Mesenchymal stem cell (in vitro differentiated cells and primary cell): Measurements from ENCODE around the gene SLC35C1. TPM values are rescaled to one million over a fixed set of nuclear protein-coding genes. Genes with fewer than 3 reads are reported as not detected.

Experiments
- DNase-seq: peaks from one replicate; pipeline ENCODE4 v3.0.0-alpha.2; 2013
- H2AFZ ChIP-seq: one replicate; pipeline ENCODE4 v1.6.1; 2013; ENCODE audit warnings: low read depth, mild to moderate bottlenecking, control low read depth, inconsistent platforms, low read length, moderate library complexity
- H2AK5ac ChIP-seq: 2 replicates; pipeline ENCODE4 v1.6.1; 2013; ENCODE audit warnings: low read length, moderate library complexity, mild to moderate bottlenecking, inconsistent platforms; ENCODE audit not compliant: severe bottlenecking
- H2BK120ac ChIP-seq: one replicate; pipeline ENCODE4 v1.6.1; 2013; ENCODE audit warnings: low read depth, mild to moderate bottlenecking, inconsistent platforms, low read length, moderate library complexity
- H2BK12ac ChIP-seq, 2 experiments: one replicate each; pipeline ENCODE4 v1.6.1; 2013; ENCODE audit warnings: inconsistent platforms in 2 of 2, low read length in 2 of 2, mild to moderate bottlenecking in 2 of 2, moderate library complexity in 2 of 2, control low read depth in 1 of 2
- H2BK15ac ChIP-seq: one replicate; pipeline ENCODE4 v1.6.1; 2013; ENCODE audit warnings: mild to moderate bottlenecking, low read depth, inconsistent platforms; ENCODE audit not compliant: poor library complexity, severe bottlenecking
- H2BK5ac ChIP-seq: 2 replicates; pipeline ENCODE4 v1.6.1; 2013; ENCODE audit warnings: low read depth, mild to moderate bottlenecking, low read length, control low read depth, inconsistent platforms; ENCODE audit not compliant: poor library complexity, severe bottlenecking
- H3K14ac ChIP-seq, 2 experiments: one replicate each; pipeline ENCODE4 v1.6.1; 2013; ENCODE audit warnings: inconsistent platforms in 2 of 2, low read length in 2 of 2, control low read depth in 1 of 2, mild to moderate bottlenecking in 1 of 2, moderate library complexity in 1 of 2
- H3K18ac ChIP-seq, 2 experiments: one replicate each; pipeline ENCODE4 v1.6.1; 2013; ENCODE audit warnings: inconsistent platforms in 2 of 2, low read length in 2 of 2, control low read depth in 1 of 2, low read depth in 1 of 2, mild to moderate bottlenecking in 1 of 2
- H3K23ac ChIP-seq, 2 experiments: one replicate each; pipeline ENCODE4 v1.6.1; 2013; ENCODE audit warnings: inconsistent platforms in 2 of 2, low read length in 2 of 2, mild to moderate bottlenecking in 2 of 2, moderate library complexity in 2 of 2, control low read depth in 1 of 2
- H3K27ac ChIP-seq: 2 replicates; pipeline ENCODE4 v1.5.1; 2013; ENCODE audit warnings: mild to moderate bottlenecking, moderate library complexity, low read length, control low read depth, inconsistent platforms; ENCODE audit not compliant: poor library complexity, severe bottlenecking
- H3K27me3 ChIP-seq, 2 experiments: 2 replicates each; pipeline versions ENCODE4 v1.6.1 to v1.7.0; 2013; ENCODE audit warnings: low read length in 2 of 2, mild to moderate bottlenecking in 2 of 2, moderate library complexity in 2 of 2, control low read depth in 1 of 2, inconsistent platforms in 1 of 2; ENCODE audit not compliant: control insufficient read depth in 1 of 2, insufficient read depth in 1 of 2
- H3K36me3 ChIP-seq, 2 experiments: 2 replicates each; pipeline versions ENCODE4 v1.6.1 to v1.7.0; 2013; ENCODE audit warnings: low read length in 2 of 2, control low read depth in 1 of 2, inconsistent platforms in 1 of 2, low read depth in 1 of 2, mild to moderate bottlenecking in 1 of 2; ENCODE audit not compliant: insufficient read depth in 2 of 2, control insufficient read depth in 1 of 2
- H3K4ac ChIP-seq, 2 experiments: one replicate each; pipeline ENCODE4 v1.6.1; 2013; ENCODE audit warnings: inconsistent platforms in 2 of 2, low read length in 2 of 2, mild to moderate bottlenecking in 2 of 2, moderate library complexity in 2 of 2, control low read depth in 1 of 2, low read depth in 1 of 2
- H3K4me1 ChIP-seq: 2 replicates; pipeline ENCODE4 v1.6.1; 2013; ENCODE audit warnings: low read depth, low read length, control low read depth; ENCODE audit not compliant: control insufficient read depth, insufficient read depth
- H3K4me2 ChIP-seq: 2 replicates; pipeline ENCODE4 v1.6.1; 2013; ENCODE audit warnings: low read length, mild to moderate bottlenecking, inconsistent platforms; ENCODE audit not compliant: poor library complexity, severe bottlenecking
- H3K4me3 ChIP-seq, 2 experiments: 2 replicates each; pipeline versions ENCODE4 v1.5.1 to v1.7.0; 2013; ENCODE audit warnings: low read length in 2 of 2, mild to moderate bottlenecking in 2 of 2, control low read depth in 1 of 2, low read depth in 1 of 2; ENCODE audit not compliant: insufficient read depth in 1 of 2
- H3K79me1 ChIP-seq: replicated peaks from 2 replicates; pipeline ENCODE4 v1.6.1; 2013; ENCODE audit warnings: mild to moderate bottlenecking, control low read depth, low read length, inconsistent platforms; ENCODE audit not compliant: poor library complexity, severe bottlenecking
- H3K9ac ChIP-seq: 2 replicates; pipeline ENCODE4 v1.7.0; 2013; ENCODE audit warnings: mild to moderate bottlenecking, low read length, moderate library complexity
- H3K9me3 ChIP-seq: 2 replicates; pipeline ENCODE4 v1.7.0; 2013; ENCODE audit warnings: mild to moderate bottlenecking, low read length; ENCODE audit not compliant: control insufficient read depth
- H4K8ac ChIP-seq: one replicate; pipeline ENCODE4 v1.6.1; 2013; ENCODE audit warnings: inconsistent platforms, mild to moderate bottlenecking, low read length, moderate library complexity
- H4K91ac ChIP-seq: one replicate; pipeline ENCODE4 v1.6.1; 2013; ENCODE audit warnings: mild to moderate bottlenecking, low read length, inconsistent platforms
- WGBS: methylation state at CpG from one replicate; pipeline ENCODE4 v1.1.7; 2013; ENCODE audit warnings: mixed read lengths; 5-methylcytosine and 5-hydroxymethylcytosine counted together
- polyA plus RNA-seq, 2 experiments: library from polyadenylated mRNA; stranded (reverse); fragments of 200-250 nt; gene quantifications; one replicate each; pipeline ENCODE4 v1.2.3, GENCODE V29; 2013

SLC35C1 gene
- 22.9 TPM for polyA plus RNA-seq (2013, experiment 1 of 2)
- 23.8 TPM for polyA plus RNA-seq (2013, experiment 2 of 2)

DNA sequence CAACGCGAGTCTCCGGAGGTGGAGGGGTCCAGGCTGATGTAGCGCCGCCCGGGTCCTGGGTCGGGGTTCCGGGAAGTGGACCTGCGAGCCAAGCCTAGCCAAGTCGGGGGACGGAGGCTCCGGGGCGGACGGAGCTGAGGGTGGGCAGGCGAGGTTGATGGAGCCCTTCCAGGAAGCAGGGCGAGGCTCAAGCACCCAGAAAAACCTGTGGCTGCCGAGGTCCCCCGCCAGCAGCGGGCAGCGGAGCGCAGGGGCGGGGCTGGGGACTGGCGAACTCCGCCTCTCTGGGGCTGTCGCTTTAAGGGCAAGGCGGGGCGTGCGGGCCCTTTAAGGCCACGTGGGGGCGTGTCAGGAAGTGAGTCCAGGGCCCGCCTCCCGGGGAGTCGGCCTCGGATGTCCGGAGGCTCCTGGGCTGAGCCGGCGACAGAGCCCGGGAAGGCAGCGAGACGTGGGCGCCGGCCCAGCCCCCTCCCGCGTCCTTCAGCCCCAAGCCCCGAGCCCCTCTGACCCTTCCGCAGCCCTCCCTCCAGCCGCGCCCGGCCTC is at the start of gene SLC35C1:
Gene SLC35C1 (plus strand): TSS at position 389 of the 544 bp plus-strand sequence. CDS start 653 bp downstream, outside the sequence.
- H2BK5ac ChIP-seq: peak within 1 kb of the TSS; percentile 78
- peak within 1 kb of the TSS in 1 of 2 experiments; percentile 81 for H2BK12ac ChIP-seq
- H3K9ac ChIP-seq: peak within 1 kb of the TSS; percentile 97
- peak; percentile 95 for DNase-seq
- peak within 1 kb of the TSS; percentile 75 for H2AFZ ChIP-seq
- peaks cover 11 to 24% of the 10 kb centered on the region in 2 experiments for H3K36me3 ChIP-seq
- H3K4ac ChIP-seq: peak within 1 kb of the TSS; percentile 80 to 94
- peak within 1 kb of the TSS; percentile 85 for H4K91ac ChIP-seq
- H3K18ac ChIP-seq: peak within 1 kb of the TSS; percentile 72 to 96
- H3K9me3 ChIP-seq: no peaks in the 10 kb centered on the region
- no peaks in the 10 kb centered on the region for H3K27me3 ChIP-seq
- 1% methylated on average over 38 of the region's 49 CpGs for WGBS
- H2BK15ac ChIP-seq: peak within 1 kb of the TSS; percentile 76
- H3K4me2 ChIP-seq: peak within 1 kb of the TSS; percentile 93
- H2BK120ac ChIP-seq: peak within 1 kb of the TSS; percentile 88
- peak within 1 kb of the TSS; percentile 55 for H2AK5ac ChIP-seq
- peak within 1 kb of the TSS in 1 of 2 experiments; percentile 94 for H3K23ac ChIP-seq
- peaks cover 21% of the 10 kb centered on the region for H3K4me1 ChIP-seq
- peak within 1 kb of the TSS; percentile 68 for H3K27ac ChIP-seq
- H3K79me1 ChIP-seq: peaks cover 15% of the 10 kb centered on the region
- H3K14ac ChIP-seq: peak within 1 kb of the TSS in 1 of 2 experiments; percentile 89
- H3K4me3 ChIP-seq: peak within 1 kb of the TSS; percentile 75 to 97
- peak within 1 kb of the TSS; percentile 96 for H4K8ac ChIP-seq

DNA sequence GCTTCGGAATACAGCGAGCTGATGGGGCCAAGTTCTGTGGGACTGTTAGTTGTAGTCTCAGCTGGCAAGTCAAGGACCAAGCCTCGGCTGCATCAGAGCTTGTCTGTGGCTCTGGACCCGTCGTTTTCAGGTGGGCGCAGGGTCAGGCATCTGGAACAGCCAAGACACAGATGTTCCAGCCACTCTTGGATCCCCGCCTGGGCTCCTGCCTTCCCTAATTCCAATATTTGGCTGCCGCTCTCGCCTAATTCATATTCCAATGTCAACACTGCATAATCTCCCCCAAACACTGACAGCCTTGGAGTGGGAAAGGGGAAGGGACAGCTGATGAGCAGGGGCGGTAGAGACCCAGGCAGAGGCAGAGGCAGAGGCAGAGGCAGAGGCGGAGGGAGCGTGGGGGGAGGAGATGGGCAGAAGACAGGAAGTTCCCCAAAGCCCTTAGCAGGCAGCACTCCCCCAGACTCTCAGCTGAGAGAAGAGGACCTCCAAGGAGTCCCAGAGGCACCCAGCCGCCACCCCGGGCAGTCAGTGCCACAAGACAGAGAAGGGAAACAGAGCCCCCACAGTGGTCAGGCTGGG is 49.6 kb upstream of the SLC35C1 start:
- no peak overlapping the region for H3K4me2 ChIP-seq
- H2BK15ac ChIP-seq: no peak overlapping the region
- no peak overlapping the region for H3K14ac ChIP-seq
- H3K36me3 ChIP-seq: no peaks in the 10 kb centered on the region
- DNase-seq: no peak
- no peak overlapping the region for H3K9ac ChIP-seq
- H3K4me1 ChIP-seq: no peaks in the 10 kb centered on the region
- H2AK5ac ChIP-seq: no peak overlapping the region
- H2BK5ac ChIP-seq: no peak overlapping the region
- H4K91ac ChIP-seq: no peak overlapping the region
- no peak overlapping the region for H4K8ac ChIP-seq
- no peaks in the 10 kb centered on the region for H3K9me3 ChIP-seq
- no peak overlapping the region for H3K18ac ChIP-seq
- no peak overlapping the region for H2BK12ac ChIP-seq
- H3K4ac ChIP-seq: no peak overlapping the region
- H2AFZ ChIP-seq: no peak overlapping the region
- no peak overlapping the region for H3K27ac ChIP-seq
- no peak overlapping the region for H3K23ac ChIP-seq
- H3K79me1 ChIP-seq: no peaks in the 10 kb centered on the region
- no peak overlapping the region for H2BK120ac ChIP-seq
- H3K27me3 ChIP-seq: peaks cover 54 to 79% of the 10 kb centered on the region in 2 experiments
- 80% methylated on average over 8 of the region's 14 CpGs for WGBS
- no peak overlapping the region for H3K4me3 ChIP-seq

- H3K27ac ChIP-seq: no peak overlapping the region
- no peak overlapping the region for H2BK5ac ChIP-seq
- no peak overlapping the region for H2BK12ac ChIP-seq
- H3K23ac ChIP-seq: no peak overlapping the region
- no peaks in the 10 kb centered on the region for H3K79me1 ChIP-seq
- no peak overlapping the region for H3K4me2 ChIP-seq
- H3K9ac ChIP-seq: no peak overlapping the region
- WGBS: 79% methylated on average over 11 of the region's 13 CpGs
- peak overlapping the region; percentile 40 for H4K91ac ChIP-seq
- no peaks in the 10 kb centered on the region for H3K4me1 ChIP-seq
- no peak overlapping the region for H2BK120ac ChIP-seq
- H3K18ac ChIP-seq: no peak overlapping the region
- no peak overlapping the region for H2BK15ac ChIP-seq
- H3K4me3 ChIP-seq: no peak overlapping the region
- no peak overlapping the region for H2AK5ac ChIP-seq
- no peak for DNase-seq
- no peak overlapping the region for H3K4ac ChIP-seq
- H3K27me3 ChIP-seq: peaks cover 44 to 68% of the 10 kb centered on the region in 2 experiments
- H2AFZ ChIP-seq: no peak overlapping the region
- H3K14ac ChIP-seq: peak overlapping the region in 1 of 2 experiments; percentile 30
- no peaks in the 10 kb centered on the region for H3K9me3 ChIP-seq
- no peak overlapping the region for H4K8ac ChIP-seq
- H3K36me3 ChIP-seq: no peaks in the 10 kb centered on the region
Measured at GRCh38 chr11:45756384-45757010, 48.5 kb upstream of the SLC35C1 start.

DNA sequence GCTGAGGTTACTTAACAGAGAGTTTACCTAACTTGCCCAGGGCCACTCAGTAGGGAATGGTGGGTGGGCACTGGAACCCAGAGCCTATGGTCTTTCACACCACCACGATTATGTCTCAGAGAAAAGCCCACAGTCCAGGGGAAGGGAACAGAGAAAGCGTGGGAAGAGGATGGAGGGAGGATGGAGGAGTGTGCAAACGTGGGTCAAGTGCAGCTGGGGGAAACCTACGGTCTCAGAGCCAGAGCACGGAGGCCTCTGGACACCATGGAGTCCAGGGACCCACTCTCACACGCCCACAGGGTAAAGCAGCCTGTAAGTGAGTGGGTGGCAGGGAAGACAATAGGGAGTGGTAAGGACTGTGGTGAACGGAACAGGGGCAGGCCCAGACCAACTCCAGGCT is 47.3 kb upstream of the SLC35C1 start:
- H3K36me3 ChIP-seq: no peaks in the 10 kb centered on the region
- 78% methylated on average over 6 of the region's 7 CpGs for WGBS
- peaks cover 41 to 61% of the 10 kb centered on the region in 2 experiments for H3K27me3 ChIP-seq
- no peak overlapping the region for H3K27ac ChIP-seq
- no peak overlapping the region for H2BK5ac ChIP-seq
- H2AK5ac ChIP-seq: no peak overlapping the region
- H3K9me3 ChIP-seq: no peaks in the 10 kb centered on the region
- no peak overlapping the region for H4K91ac ChIP-seq
- peak overlapping the region in 1 of 2 experiments; percentile 77 for H3K14ac ChIP-seq
- no peak overlapping the region for H3K18ac ChIP-seq
- DNase-seq: no peak
- no peak overlapping the region for H3K9ac ChIP-seq
- no peak overlapping the region for H2BK15ac ChIP-seq
- H3K4me2 ChIP-seq: no peak overlapping the region
- H3K79me1 ChIP-seq: no peaks in the 10 kb centered on the region
- no peak overlapping the region for H3K4ac ChIP-seq
- no peak overlapping the region for H4K8ac ChIP-seq
- H3K23ac ChIP-seq: no peak overlapping the region
- H3K4me1 ChIP-seq: no peaks in the 10 kb centered on the region
- no peak overlapping the region for H2AFZ ChIP-seq
- no peak overlapping the region for H2BK120ac ChIP-seq
- no peak overlapping the region for H3K4me3 ChIP-seq
- no peak overlapping the region for H2BK12ac ChIP-seq
